ENCODE measurements around the gene TANC1. TPM values are rescaled to one million over a fixed set of nuclear protein-coding genes. Genes with fewer than 3 reads are reported as not detected.

The TANC1 gene
- total and polyA plus RNA-seq, 2 donors (not counting 3 experiments of a cell fraction or from before 2014, with no cell fraction given): 58.9 to 99.4 TPM

- FAIRE-seq: peak; percentile 57
- Histone ChIP-seq H3K36me3 (ENCODE audit: control insufficient read depth in 2 of 2, extremely low read depth in 1 of 2, insufficient read depth in 2 of 2, low read length in 2 of 2) (peaks cover 0 to 2% of the 10 kb centered on the region in 2 experiments), H3K27ac (ENCODE audit: insufficient read depth, low read depth, low read length) (peak overlapping the region; percentile 72), H3K4me1 (ENCODE audit: control insufficient read depth, extremely low read depth, insufficient read depth, low read length) (peaks cover 53% of the 10 kb centered on the region), H3K27me3 (ENCODE audit: control insufficient read depth in 2 of 2, insufficient read depth in 2 of 2, low read length in 2 of 2) (no peaks in the 10 kb centered on the region), H2AFZ (ENCODE audit: low read depth, low read length) (no peak overlapping the region), H3K9ac (replicated peaks; ENCODE audit: extremely low read depth, insufficient read depth, low read length) (no peak overlapping the region), H3K9me1 (replicated peaks; ENCODE audit: control insufficient read depth, extremely low read depth, insufficient read depth, low read length) (no peaks in the 10 kb centered on the region), H3K4me2 (ENCODE audit: insufficient read depth, low read length) (peak overlapping the region; percentile 56), H4K20me1 (replicated peaks; ENCODE audit: control insufficient read depth, extremely low read depth, insufficient read depth, low read length) (no peaks in the 10 kb centered on the region), H3K4me3 (replicated peaks in 1 of 3; ENCODE audit: insufficient read depth in 1 of 3, low read depth in 1 of 3, low read length in 3 of 3) (no peak overlapping the region), H3K79me2 (ENCODE audit: control insufficient read depth, insufficient read depth, low read length) (peaks cover 57% of the 10 kb centered on the region), H3K9me3 (replicated peaks; ENCODE audit: control insufficient read depth, insufficient read depth, low read length) (no peaks in the 10 kb centered on the region)
- intact Hi-C loops (cut with micrococcal nuclease): no loop called here
- ChIA-PET POLR2A (no interaction called here), CTCF (interaction anchor here (0.9 to 2.7 kb wide), 5 partner anchors 8 to 34 kb away, joined by 3 to 10 read pairs (median 7); no protein-coding TSS in a partner anchor)
- no TSS peak for BruUV-seq (replicated peaks)
- no peak for TF ChIP-seq MYC (IDR thresholded peaks at IDR 0.05; ENCODE audit: low read depth, low read length)
- no peak for TF ChIP-seq CTCF (IDR thresholded peaks at IDR 0.05; ENCODE audit: extremely low read depth in 1 of 2, insufficient read depth in 1 of 2, low read depth in 1 of 2, low read length in 2 of 2)
- no peak for TF ChIP-seq MAX (IDR thresholded peaks at IDR 0.05; ENCODE audit: insufficient read depth, insufficient read length)
- no peak for TF ChIP-seq POLR2A (IDR thresholded peaks at IDR 0.05; ENCODE audit: low read depth, low read length)
- no peak for TF ChIP-seq EZH2 (IDR thresholded peaks at IDR 0.05; ENCODE audit: borderline replicate concordance, low read depth, low read length, severe bottlenecking)
- TF ChIP-seq POLR2AphosphoS5 (IDR thresholded peaks at IDR 0.05; ENCODE audit: insufficient read depth, low read depth, low read length): no peak
- TF ChIP-seq GATA2 (IDR thresholded peaks at IDR 0.05; ENCODE audit: insufficient read depth, insufficient read length, low read depth, low read length): no peak
- no peak for TF ChIP-seq FOS (IDR thresholded peaks at IDR 0.05; ENCODE audit: borderline replicate concordance, insufficient read depth, low read length)
- no peak for TF ChIP-seq JUN (IDR thresholded peaks at IDR 0.05; ENCODE audit: borderline replicate concordance, insufficient read depth, insufficient read length, low read depth)
- dilution Hi-C loops (cut with MboI; ENCODE audit: extremely low pct_ligation_motif_present, low sequenced_read_pairs): no loop called here
- peak; percentile 76 for DNase-seq (ENCODE audit: low read depth, low spot score)
Measured at GRCh38 chr2:159084384-159085370, 116.2 kb downstream of the TANC1 start.
